NCI-H2227 treated with DMSO at 0.1 percent for 48 hours (cell line): ENCODE measurements around the gene TMEM215.
"Not testable (repeated sequence)": the region's sequence is repeated elsewhere in the genome, so short reads cannot be mapped to it uniquely, and the experiment has no call there.

Experiments used
- DNase-seq: peaks from one replicate; lab custom pipeline; 2025; lab: John Stamatoyannopoulos, UW

TMEM215 gene

GRCh38 chr9:32783168-32783891 is at the start of gene TMEM215:
TMEM215 (plus strand) TSS chr9:32783540; CDS start chr9:32784184, 644 bp downstream.
- no peak for DNase-seq

GRCh38 chr9:32735476-32735875 is 47.9 kb upstream of the TMEM215 start:
- no peak for DNase-seq

- DNase-seq = no peak
Observed at GRCh38 chr9:32737378-32737777, 46.0 kb upstream of the TMEM215 start.

GRCh38 chr9:32738501-32739172 is 44.7 kb upstream of the TMEM215 start:
- DNase-seq = no peak

GRCh38 chr9:32741706-32742105 is 41.6 kb upstream of the TMEM215 start:
- no peak for DNase-seq

- DNase-seq = no peak
Observed at GRCh38 chr9:32742296-32742695, 41.0 kb upstream of the TMEM215 start.

- DNase-seq = no peak
Observed at GRCh38 chr9:32748013-32748412, 35.3 kb upstream of the TMEM215 start.

- no peak for DNase-seq
Observed at GRCh38 chr9:32755730-32756129, 27.6 kb upstream of the TMEM215 start.

GRCh38 chr9:32764139-32764538 is 19.2 kb upstream of the TMEM215 start:
- DNase-seq = no peak

GRCh38 chr9:32775283-32775682 is 8.1 kb upstream of the TMEM215 start:
- DNase-seq = no peak

- DNase-seq = no peak
Observed at GRCh38 chr9:32776201-32776600, 7.1 kb upstream of the TMEM215 start.

GRCh38 chr9:32782476-32783167 is 718 bp upstream of the TMEM215 start:
- no peak for DNase-seq

GRCh38 chr9:32787816-32788215 is 4.5 kb downstream of the TMEM215 start:
- no peak for DNase-seq

- DNase-seq = not testable (repeated sequence)
Observed at GRCh38 chr9:32796015-32796414, 12.7 kb downstream of the TMEM215 start.

- DNase-seq = no peak
Observed at GRCh38 chr9:32801530-32801929, 18.2 kb downstream of the TMEM215 start.

GRCh38 chr9:32807217-32807616 is 23.9 kb downstream of the TMEM215 start:
- no peak for DNase-seq

GRCh38 chr9:32811246-32811645 is 27.9 kb downstream of the TMEM215 start:
- DNase-seq = no peak

- DNase-seq = no peak
Observed at GRCh38 chr9:32820322-32820721, 37.0 kb downstream of the TMEM215 start.

- no peak for DNase-seq
Observed at GRCh38 chr9:32823101-32823500, 39.8 kb downstream of the TMEM215 start.

GRCh38 chr9:32823551-32823950 is 40.2 kb downstream of the TMEM215 start:
- no peak for DNase-seq

- no peak for DNase-seq
Observed at GRCh38 chr9:32825203-32825602, 41.9 kb downstream of the TMEM215 start.

- DNase-seq = no peak
Observed at GRCh38 chr9:32828861-32829260, 45.5 kb downstream of the TMEM215 start.

GRCh38 chr9:32832346-32832745 is 49.0 kb downstream of the TMEM215 start:
- DNase-seq = no peak
